ENCODE results near the gene IL10RA. TPM values are rescaled to one million over a fixed set of nuclear protein-coding genes. Genes with fewer than 3 reads are reported as not detected.
"Not testable (repeated sequence)": the region's sequence is repeated elsewhere in the genome, so short reads cannot be mapped to it uniquely, and the experiment has no call there.

Gene IL10RA
- 100 to 1,000 TPM; 205 to 217 TPM for total RNA-seq
- polyA plus RNA-seq, result 100 to 1,000 TPM in 2 of 3 donors, 10 to 100 TPM in 1; 99.2 to 185 (median 147) TPM
- total RNA-seq, result 18.6 to 332 (median 267) reads per million in 6 experiments

GRCh38 chr11:117985953-117986887 is at the start of gene IL10RA:
IL10RA (plus strand) TSS chr11:117986394; CDS start chr11:117986468, 74 bp downstream.
- H3K27ac Mint-ChIP-seq, result peak within 1 kb of the TSS; percentile 89 to 99 (median 94)
- POLR2A ChIA-PET, result interaction anchor here (0.6 to 32.2 kb wide), 18 partner anchors 9 to 178 kb away, joined by 3 to 721 read pairs (median 4); no protein-coding TSS in a partner anchor
- H3K4me1 Mint-ChIP-seq, result peaks cover 41 to 86% (median 71%) of the 10 kb centered on the region in 4 donors
- H3K36me3 Mint-ChIP-seq, result peaks cover 13 to 42% (median 34%) of the 10 kb centered on the region in 3 donors
- peaks cover 0 to 2% (median 0%) of the 10 kb centered on the region in 9 donors for H3K9me3 Mint-ChIP-seq
- peak within 1 kb of the TSS; percentile 88 to 98 (median 93) for H3K4me3 Mint-ChIP-seq
- DNase-seq (peak; percentile 69 to 84 (median 80)), ATAC-seq (peak; percentile 78 to 79)
- H3K27me3 Mint-ChIP-seq, result no peaks in the 10 kb centered on the region

GRCh38 chr11:117936973-117937372 is 49.2 kb upstream of the IL10RA start:
- Mint-ChIP-seq H3K27me3 (no peaks in the 10 kb centered on the region), H3K4me1 (peaks cover 17 to 27% (median 22%) of the 10 kb centered on the region in 4 donors), H3K9me3 (no peaks in the 10 kb centered on the region), H3K4me3 (no peak overlapping the region), H3K27ac (peak overlapping the region in 2 of 10 donors; percentile 8 to 73), H3K36me3 (no peaks in the 10 kb centered on the region)
- POLR2A ChIA-PET, result interaction anchor here (1.0 kb wide), 1 partner anchor 14 kb away, joined by 3 read pairs; no protein-coding TSS in a partner anchor
- ATAC-seq, result no peak
- no peak for DNase-seq

GRCh38 chr11:117940736-117941135 is 45.5 kb upstream of the IL10RA start:
- peaks cover 0 to 2% (median 0%) of the 10 kb centered on the region in 5 donors for H3K27me3 Mint-ChIP-seq
- peaks cover 0 to 4% (median 0%) of the 10 kb centered on the region in 9 donors for H3K9me3 Mint-ChIP-seq
- peaks cover 0 to 5% (median 0%) of the 10 kb centered on the region in 3 donors for H3K36me3 Mint-ChIP-seq
- POLR2A ChIA-PET, result no interaction called here
- peaks cover 6 to 16% (median 12%) of the 10 kb centered on the region in 4 donors for H3K4me1 Mint-ChIP-seq
- DNase-seq, result no peak
- no peak overlapping the region for H3K27ac Mint-ChIP-seq
- no peak for ATAC-seq
- no peak overlapping the region for H3K4me3 Mint-ChIP-seq

GRCh38 chr11:117941163-117941707 is 45.0 kb upstream of the IL10RA start:
- Mint-ChIP-seq H3K4me3 (no peak overlapping the region), H3K4me1 (peaks cover 6 to 19% (median 12%) of the 10 kb centered on the region in 4 donors), H3K27me3 (peaks cover 0 to 2% (median 0%) of the 10 kb centered on the region in 5 donors), H3K36me3 (peaks cover 0 to 5% (median 0%) of the 10 kb centered on the region in 3 donors), H3K9me3 (peaks cover 0 to 4% (median 0%) of the 10 kb centered on the region in 9 donors), H3K27ac (no peak overlapping the region)
- no peak for ATAC-seq
- POLR2A ChIA-PET, result no interaction called here
- DNase-seq, result no peak

GRCh38 chr11:117941976-117942654 is 44.1 kb upstream of the IL10RA start:
- POLR2A ChIA-PET, result no interaction called here

GRCh38 chr11:117944554-117944953 is 41.6 kb upstream of the IL10RA start:
- DNase-seq, result no peak
- no peak overlapping the region for H3K4me3 Mint-ChIP-seq
- H3K27ac Mint-ChIP-seq, result peak overlapping the region in 3 of 10 donors; percentile 4 to 52 (median 34)
- peaks cover 0 to 4% (median 0%) of the 10 kb centered on the region in 9 donors for H3K9me3 Mint-ChIP-seq
- H3K27me3 Mint-ChIP-seq, result peaks cover 0 to 2% (median 0%) of the 10 kb centered on the region in 5 donors
- POLR2A ChIA-PET, result interaction anchor here (0.6 to 10.6 kb wide), 6 partner anchors 43 to 1122 kb away, joined by 3 to 188 read pairs (median 4); no protein-coding TSS in a partner anchor
- peaks cover 20 to 50% (median 42%) of the 10 kb centered on the region in 4 donors for H3K4me1 Mint-ChIP-seq
- ATAC-seq, result no peak
- H3K36me3 Mint-ChIP-seq, result peaks cover 0 to 5% (median 0%) of the 10 kb centered on the region in 3 donors

More at GRCh38 chr11:117941976-117942654, 44.1 kb upstream of the IL10RA start:
- H3K4me3 Mint-ChIP-seq, result no peak overlapping the region
- H3K27ac Mint-ChIP-seq, result no peak overlapping the region
- peaks cover 8 to 26% (median 20%) of the 10 kb centered on the region in 4 donors for H3K4me1 Mint-ChIP-seq
- H3K9me3 Mint-ChIP-seq, result peaks cover 0 to 4% (median 0%) of the 10 kb centered on the region in 9 donors
- peaks cover 0 to 2% (median 0%) of the 10 kb centered on the region in 5 donors for H3K27me3 Mint-ChIP-seq
- no peak for DNase-seq
- no peak for ATAC-seq
- H3K36me3 Mint-ChIP-seq, result peaks cover 0 to 5% (median 0%) of the 10 kb centered on the region in 3 donors

GRCh38 chr11:117945047-117945810 is 41.0 kb upstream of the IL10RA start:
- no peak for DNase-seq
- Mint-ChIP-seq H3K4me3 (no peak overlapping the region), H3K9me3 (peaks cover 0 to 4% (median 0%) of the 10 kb centered on the region in 9 donors), H3K27me3 (peaks cover 0 to 2% (median 0%) of the 10 kb centered on the region in 5 donors), H3K4me1 (peaks cover 21 to 56% (median 49%) of the 10 kb centered on the region in 4 donors), H3K36me3 (peaks cover 0 to 5% (median 0%) of the 10 kb centered on the region in 3 donors), H3K27ac (peak overlapping the region in 1 of 10 donors; percentile 0)
- POLR2A ChIA-PET, result interaction anchor here (0.6 to 11.2 kb wide), 8 partner anchors 41 to 1121 kb away, joined by 3 to 309 read pairs (median 4); partner anchors contain the start of gene IL10RA
- no peak for ATAC-seq

GRCh38 chr11:117946156-117946841 is 39.9 kb upstream of the IL10RA start:
- Mint-ChIP-seq H3K4me3 (peak overlapping the region in 1 of 10 donors; percentile 40), H3K9me3 (peaks cover 0 to 4% (median 0%) of the 10 kb centered on the region in 9 donors), H3K27me3 (peaks cover 0 to 2% (median 0%) of the 10 kb centered on the region in 5 donors), H3K27ac (peak overlapping the region in 3 of 10 donors; percentile 9 to 76 (median 67)), H3K36me3 (peaks cover 0 to 5% (median 0%) of the 10 kb centered on the region in 3 donors), H3K4me1 (peaks cover 29 to 67% (median 60%) of the 10 kb centered on the region in 4 donors)
- POLR2A ChIA-PET, result interaction anchor here (0.6 to 11.2 kb wide), 13 partner anchors 28 to 146 kb away, joined by 3 to 309 read pairs (median 6); partner anchors contain the start of gene IL10RA
- no peak for ATAC-seq
- DNase-seq, result no peak

GRCh38 chr11:117946842-117947526 is 39.2 kb upstream of the IL10RA start:
- Mint-ChIP-seq H3K27me3 (peaks cover 0 to 2% (median 0%) of the 10 kb centered on the region in 5 donors), H3K4me3 (peak overlapping the region in 9 of 10 donors; percentile 26 to 82 (median 44)), H3K36me3 (peaks cover 0 to 5% (median 0%) of the 10 kb centered on the region in 3 donors), H3K9me3 (peaks cover 0 to 4% (median 0%) of the 10 kb centered on the region in 9 donors), H3K27ac (peak overlapping the region; percentile 9 to 89 (median 69)), H3K4me1 (peaks cover 34 to 74% (median 67%) of the 10 kb centered on the region in 4 donors)
- peak; percentile 60 to 87 (median 78) for DNase-seq
- POLR2A ChIA-PET, result interaction anchor here (0.6 to 11.2 kb wide), 13 partner anchors 27 to 139 kb away, joined by 3 to 309 read pairs (median 6); partner anchors contain the start of gene IL10RA
- no peak for ATAC-seq

- Mint-ChIP-seq H3K4me1 (peaks cover 32 to 79% (median 72%) of the 10 kb centered on the region in 4 donors), H3K27ac (peak overlapping the region in 7 of 10 donors; percentile 36 to 76 (median 67)), H3K4me3 (peak overlapping the region in 6 of 10 donors; percentile 14 to 82 (median 34))
- H3K36me3 Mint-ChIP-seq, DNase-seq, H3K9me3 Mint-ChIP-seq, ATAC-seq, H3K27me3 Mint-ChIP-seq: not testable (repeated sequence)
- POLR2A ChIA-PET, result interaction anchor here (0.7 to 11.2 kb wide), 8 partner anchors 30 to 355 kb away, joined by 3 to 309 read pairs (median 15); partner anchors contain the start of gene IL10RA
Measured at GRCh38 chr11:117947751-117948150, 38.4 kb upstream of the IL10RA start.

Measured in naive thymus-derived CD8-positive, alpha-beta T cell (primary cell).